ENCODE results near the gene PCED1B. TPM values are rescaled to one million over a fixed set of nuclear protein-coding genes. Genes with fewer than 3 reads are reported as not detected.

Gene PCED1B
- total RNA-seq, 2 donors from 2014 or later: 2.5 to 7.0 TPM

DNA sequence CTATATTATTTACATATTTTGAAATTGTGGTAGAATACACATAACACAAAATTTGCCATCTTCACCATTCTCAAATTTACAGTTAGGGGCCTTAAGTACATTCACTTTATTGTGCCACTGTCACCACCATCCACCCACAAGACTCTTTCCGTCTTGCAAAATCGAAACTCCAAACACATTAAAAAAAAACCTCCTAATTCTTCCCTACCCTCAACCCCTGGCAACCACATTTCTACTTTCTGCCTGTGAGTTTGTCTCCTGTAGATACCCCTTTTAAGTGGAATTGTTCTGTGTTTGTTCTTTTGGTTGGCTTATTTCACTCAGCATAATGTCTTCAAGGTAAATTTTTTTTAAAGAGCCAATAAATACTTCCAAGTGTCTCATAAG is 32.0 kb downstream of the PCED1B start:
- Mint-ChIP-seq H3K36me3 (ENCODE audit: low read depth) (no peaks in the 10 kb centered on the region), H3K27ac (no peak overlapping the region), H3K4me3 (no peak overlapping the region), H3K27me3 (ENCODE audit: insufficient read depth) (no peaks in the 10 kb centered on the region), H3K4me1 (peaks cover 9% of the 10 kb centered on the region), H3K9me3 (no peaks in the 10 kb centered on the region)
- WGBS, 2 experiments (ENCODE audit: insufficient coverage in 1 of 2, insufficient read length in 1 of 2): 94 to 100% methylated on average over 2 of the region's 2 CpGs
- TF ChIP-seq, protein P1, sequence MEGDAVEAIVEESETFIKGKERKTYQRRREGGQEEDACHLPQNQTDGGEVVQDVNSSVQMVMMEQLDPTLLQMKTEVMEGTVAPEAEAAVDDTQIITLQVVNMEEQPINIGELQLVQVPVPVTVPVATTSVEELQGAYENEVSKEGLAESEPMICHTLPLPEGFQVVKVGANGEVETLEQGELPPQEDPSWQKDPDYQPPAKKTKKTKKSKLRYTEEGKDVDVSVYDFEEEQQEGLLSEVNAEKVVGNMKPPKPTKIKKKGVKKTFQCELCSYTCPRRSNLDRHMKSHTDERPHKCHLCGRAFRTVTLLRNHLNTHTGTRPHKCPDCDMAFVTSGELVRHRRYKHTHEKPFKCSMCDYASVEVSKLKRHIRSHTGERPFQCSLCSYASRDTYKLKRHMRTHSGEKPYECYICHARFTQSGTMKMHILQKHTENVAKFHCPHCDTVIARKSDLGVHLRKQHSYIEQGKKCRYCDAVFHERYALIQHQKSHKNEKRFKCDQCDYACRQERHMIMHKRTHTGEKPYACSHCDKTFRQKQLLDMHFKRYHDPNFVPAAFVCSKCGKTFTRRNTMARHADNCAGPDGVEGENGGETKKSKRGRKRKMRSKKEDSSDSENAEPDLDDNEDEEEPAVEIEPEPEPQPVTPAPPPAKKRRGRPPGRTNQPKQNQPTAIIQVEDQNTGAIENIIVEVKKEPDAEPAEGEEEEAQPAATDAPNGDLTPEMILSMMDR (conservative IDR thresholded peaks at IDR 0.05): no peak
- Histone ChIP-seq H3K27me3 (ENCODE audit: control insufficient read depth, insufficient read depth, low read length, poor library complexity, severe bottlenecking) (no peaks in the 10 kb centered on the region), H3K4me3 (ENCODE audit: low read length) (no peak overlapping the region), H3K9ac (ENCODE audit: extremely low read depth, low read length, poor library complexity, severe bottlenecking) (no peak overlapping the region), H3K9me3 (ENCODE audit: control insufficient read depth, low read length) (no peaks in the 10 kb centered on the region), H3K4me1 (ENCODE audit: control insufficient read depth, insufficient read depth, low read length) (peaks cover 7% of the 10 kb centered on the region), H3K36me3 (ENCODE audit: control insufficient read depth, insufficient read depth, low read length) (no peaks in the 10 kb centered on the region), H3K27ac (ENCODE audit: low read depth, low read length) (no peak overlapping the region)
- DNase-seq: no peak

- no peaks in the 10 kb centered on the region for H3K36me3 ChIP-seq (ENCODE audit: control insufficient read depth, insufficient read depth, low read length)
- H3K9me3 ChIP-seq (ENCODE audit: control insufficient read depth, low read length): no peaks in the 10 kb centered on the region
- Mint-ChIP-seq H3K9me3 (no peaks in the 10 kb centered on the region), H3K4me3 (no peak overlapping the region), H3K36me3 (ENCODE audit: low read depth) (no peaks in the 10 kb centered on the region), H3K4me1 (peaks cover 5% of the 10 kb centered on the region), H3K27ac (no peak overlapping the region), H3K27me3 (ENCODE audit: insufficient read depth) (no peaks in the 10 kb centered on the region)
- no peak overlapping the region for H3K9ac ChIP-seq (ENCODE audit: extremely low read depth, low read length, poor library complexity, severe bottlenecking)
- H3K4me3 ChIP-seq (ENCODE audit: low read length): no peak overlapping the region
- WGBS, 2 experiments (ENCODE audit: insufficient coverage in 1 of 2, insufficient read length in 1 of 2): 94 to 100% methylated on average over 3 to 6 of the region's 6 CpGs
- H3K27me3 ChIP-seq (ENCODE audit: control insufficient read depth, insufficient read depth, low read length, poor library complexity, severe bottlenecking): no peaks in the 10 kb centered on the region
- H3K4me1 ChIP-seq (ENCODE audit: control insufficient read depth, insufficient read depth, low read length): peaks cover 5% of the 10 kb centered on the region
- no peak for DNase-seq
- TF ChIP-seq, protein P1 (conservative IDR thresholded peaks at IDR 0.05): no peak
- H3K27ac ChIP-seq (ENCODE audit: low read depth, low read length): no peak overlapping the region
These were observed 32.4 kb downstream of the PCED1B start for GRCh38 chr12:47111854-47112253.

GRCh38 chr12:47112679-47113078 is 33.3 kb downstream of the PCED1B start:
- no peak overlapping the region for H3K4me3 ChIP-seq (ENCODE audit: low read length)
- no peaks in the 10 kb centered on the region for H3K36me3 ChIP-seq (ENCODE audit: control insufficient read depth, insufficient read depth, low read length)
- DNase-seq: no peak
- no peaks in the 10 kb centered on the region for H3K36me3 Mint-ChIP-seq (ENCODE audit: low read depth)
- no peak overlapping the region for H3K4me3 Mint-ChIP-seq
- H3K27ac Mint-ChIP-seq: no peak overlapping the region
- H3K27ac ChIP-seq (ENCODE audit: low read depth, low read length): no peak overlapping the region
- WGBS, 2 experiments (ENCODE audit: insufficient coverage in 1 of 2, insufficient read length in 1 of 2): 85 to 88% methylated on average over 2 of the region's 2 CpGs
- peaks cover 1% of the 10 kb centered on the region for H3K9me3 Mint-ChIP-seq
- no peaks in the 10 kb centered on the region for H3K27me3 ChIP-seq (ENCODE audit: control insufficient read depth, insufficient read depth, low read length, poor library complexity, severe bottlenecking)
- H3K9me3 ChIP-seq (ENCODE audit: control insufficient read depth, low read length): no peaks in the 10 kb centered on the region
- TF ChIP-seq, protein P1 (conservative IDR thresholded peaks at IDR 0.05): no peak
- H3K9ac ChIP-seq (ENCODE audit: extremely low read depth, low read length, poor library complexity, severe bottlenecking): no peak overlapping the region
- H3K4me1 Mint-ChIP-seq: peaks cover 5% of the 10 kb centered on the region
- H3K27me3 Mint-ChIP-seq (ENCODE audit: insufficient read depth): no peaks in the 10 kb centered on the region
- H3K4me1 ChIP-seq (ENCODE audit: control insufficient read depth, insufficient read depth, low read length): no peaks in the 10 kb centered on the region

Data from endodermal cell (in vitro differentiated cells).